ENCODE measurements around the gene NAP1L4.

Gene NAP1L4

DNA sequence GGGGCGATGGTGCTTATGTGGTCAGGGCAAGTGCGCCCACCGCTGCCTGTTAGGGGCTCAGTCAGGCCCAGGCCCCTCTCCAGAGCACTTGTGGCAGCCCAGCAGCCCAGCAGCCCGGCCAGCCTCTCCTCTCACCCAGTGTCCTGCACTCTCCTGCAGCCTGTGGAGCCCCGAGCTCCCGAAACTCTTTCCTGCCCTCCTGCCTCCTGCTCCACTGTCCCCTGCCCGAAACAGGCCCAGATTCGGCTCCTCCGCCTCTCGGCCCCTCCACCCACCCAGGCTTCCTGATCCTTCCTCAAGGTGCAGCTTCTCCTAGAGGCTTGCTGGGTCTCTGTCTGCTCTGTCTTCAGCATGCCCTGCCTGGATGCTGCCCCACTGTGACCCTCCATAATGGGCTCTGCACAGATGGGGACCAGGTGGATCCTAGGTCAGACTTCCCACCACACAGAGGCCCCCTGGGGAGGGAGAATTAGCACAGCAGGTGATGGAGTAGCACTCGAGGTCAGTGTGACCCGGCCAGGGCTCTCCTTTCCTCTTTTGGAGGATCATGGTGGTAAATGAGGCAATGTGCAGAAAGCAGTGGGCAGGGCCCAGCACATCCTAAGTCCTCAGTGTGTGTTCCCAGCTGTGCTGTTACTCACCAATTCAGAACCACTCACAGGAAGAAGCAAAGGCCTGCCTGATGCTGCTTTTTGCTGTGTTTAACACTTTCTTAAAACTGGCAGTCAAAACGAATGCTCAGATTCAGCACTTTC is 18.6 kb upstream of the NAP1L4 start:
- no peak for DNase-seq

- DNase-seq: no peak
These were observed 17.9 kb upstream of the NAP1L4 start for GRCh38 chr11:3010004-3010403.

DNA sequence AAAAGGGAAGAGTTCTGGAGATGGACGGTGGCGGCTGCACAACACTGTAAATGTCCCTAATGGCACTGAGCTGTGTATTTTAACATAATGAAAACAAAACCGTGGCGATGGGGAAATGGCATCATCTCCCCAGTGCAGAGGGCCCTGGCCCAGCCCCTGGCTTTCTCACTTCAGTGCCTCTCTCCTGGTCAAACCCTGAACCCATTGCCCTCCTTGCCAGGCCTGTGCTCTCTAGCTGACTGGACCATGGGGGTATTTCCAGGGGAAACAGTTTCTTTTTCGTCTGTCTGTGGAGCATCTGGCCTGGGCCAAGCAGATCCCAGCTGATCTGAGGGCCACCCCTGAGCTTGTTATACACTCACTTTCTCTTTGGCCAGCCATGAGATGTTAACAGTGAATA is 17.4 kb upstream of the NAP1L4 start:
- no peak for DNase-seq

DNA sequence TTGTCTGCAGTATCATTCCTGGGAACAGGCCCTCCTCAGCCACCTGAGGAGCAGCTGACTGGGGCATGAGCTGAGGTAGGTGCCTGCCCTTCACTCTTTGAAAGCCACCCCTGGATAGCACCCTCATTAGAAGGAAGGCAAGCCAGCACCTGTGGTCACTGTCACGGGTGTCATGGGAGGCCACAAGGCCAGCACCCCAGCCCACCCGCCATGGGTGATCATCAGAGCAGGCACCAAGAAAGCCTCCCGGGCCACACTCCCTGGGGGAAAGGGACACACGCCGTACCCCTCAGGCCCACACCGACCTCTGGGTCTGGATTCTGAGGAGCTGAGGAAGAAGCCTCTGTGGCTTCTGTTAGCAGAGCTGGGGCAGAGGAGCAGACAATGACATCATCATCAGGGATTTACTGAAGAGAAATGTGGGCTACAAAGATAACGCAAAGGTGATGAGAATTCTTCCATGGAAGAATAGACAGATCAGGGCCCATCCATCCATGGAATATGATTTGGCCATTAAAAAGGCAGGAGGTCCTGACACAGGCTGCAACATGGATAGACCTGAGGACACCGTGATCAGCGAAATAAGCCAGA is 16.7 kb upstream of the NAP1L4 start:
- no peak for DNase-seq

DNA sequence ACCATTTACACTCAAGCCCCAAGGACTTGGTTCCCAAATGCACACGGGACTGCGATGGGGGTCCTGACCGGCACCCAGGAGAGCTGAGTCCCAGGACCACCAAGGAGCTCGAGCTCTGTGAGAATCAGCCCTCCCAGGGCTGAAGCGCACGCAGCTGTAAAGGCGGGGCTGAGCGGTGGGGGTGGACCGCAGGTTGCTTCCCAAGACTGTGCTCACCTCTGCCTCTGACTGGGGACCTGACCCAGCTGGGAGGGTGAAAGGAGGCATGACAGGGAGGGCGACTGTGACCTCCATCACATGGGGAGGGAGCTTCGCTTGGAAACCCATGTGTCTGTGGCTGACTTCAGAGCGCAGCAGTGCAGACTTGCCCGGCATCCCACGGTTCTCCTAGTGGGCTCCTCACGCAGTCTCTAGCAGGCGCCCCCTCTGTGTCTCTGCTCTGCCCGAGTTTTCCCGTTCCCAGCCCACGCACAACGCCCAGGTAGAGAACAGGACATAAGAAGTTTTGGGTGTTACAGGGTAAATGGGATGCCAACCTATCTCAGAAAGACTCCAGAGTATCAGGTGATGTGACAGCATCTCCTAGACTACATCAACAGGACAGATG is 15.4 kb upstream of the NAP1L4 start:
- no peak for DNase-seq

- no peak for DNase-seq
These were observed 14.6 kb upstream of the NAP1L4 start for GRCh38 chr11:3006505-3007260.

- DNase-seq: no peak
These were observed 12.4 kb upstream of the NAP1L4 start for GRCh38 chr11:3004481-3004880.

GRCh38 chr11:3003396-3004231 is 11.5 kb upstream of the NAP1L4 start:
- no peak for DNase-seq

DNA sequence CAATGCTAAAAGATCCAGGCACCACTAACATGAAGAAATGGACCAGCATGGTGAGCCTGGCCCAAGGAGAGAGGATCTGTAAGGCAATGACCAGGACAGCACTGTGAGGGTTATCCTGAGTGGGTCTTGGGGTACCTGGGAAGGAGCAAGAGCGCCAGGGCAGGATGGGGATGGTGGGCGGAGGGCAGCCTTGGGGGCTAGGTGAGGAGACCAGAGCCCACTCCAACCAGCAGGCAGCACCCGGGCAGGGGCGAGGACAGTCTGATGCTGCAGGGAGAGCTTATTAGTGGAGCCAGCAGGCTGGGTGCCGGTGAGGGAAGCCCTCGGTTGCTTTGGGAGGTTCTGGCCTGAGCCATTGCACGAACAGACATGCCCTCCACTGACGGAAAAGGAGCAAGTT is 10.7 kb upstream of the NAP1L4 start:
- DNase-seq: no peak

- DNase-seq: no peak
These were observed 10.3 kb upstream of the NAP1L4 start for GRCh38 chr11:3002351-3002861.

DNA sequence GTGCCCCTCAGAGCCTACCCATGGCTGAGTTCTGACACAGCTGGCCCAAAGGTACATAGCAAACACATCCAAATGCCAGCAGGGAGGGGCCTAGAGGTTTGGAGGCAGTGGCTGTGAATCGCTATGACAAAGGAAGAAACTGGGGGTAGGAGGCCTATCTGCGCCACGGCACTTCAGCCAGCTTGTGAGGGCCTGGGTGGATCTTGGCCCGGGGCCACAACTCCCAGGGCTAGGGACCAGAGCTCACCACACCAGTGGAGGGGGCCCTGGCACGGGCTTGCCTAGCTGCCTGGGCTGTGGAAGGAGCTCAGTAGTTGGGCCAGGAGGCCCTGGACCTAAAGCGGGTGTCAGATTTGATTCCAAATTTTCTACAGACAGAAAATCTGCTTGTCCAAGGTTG is 9.4 kb upstream of the NAP1L4 start:
- DNase-seq: no peak

- DNase-seq: no peak
These were observed 8.2 kb upstream of the NAP1L4 start for GRCh38 chr11:3000032-3000961.

DNA sequence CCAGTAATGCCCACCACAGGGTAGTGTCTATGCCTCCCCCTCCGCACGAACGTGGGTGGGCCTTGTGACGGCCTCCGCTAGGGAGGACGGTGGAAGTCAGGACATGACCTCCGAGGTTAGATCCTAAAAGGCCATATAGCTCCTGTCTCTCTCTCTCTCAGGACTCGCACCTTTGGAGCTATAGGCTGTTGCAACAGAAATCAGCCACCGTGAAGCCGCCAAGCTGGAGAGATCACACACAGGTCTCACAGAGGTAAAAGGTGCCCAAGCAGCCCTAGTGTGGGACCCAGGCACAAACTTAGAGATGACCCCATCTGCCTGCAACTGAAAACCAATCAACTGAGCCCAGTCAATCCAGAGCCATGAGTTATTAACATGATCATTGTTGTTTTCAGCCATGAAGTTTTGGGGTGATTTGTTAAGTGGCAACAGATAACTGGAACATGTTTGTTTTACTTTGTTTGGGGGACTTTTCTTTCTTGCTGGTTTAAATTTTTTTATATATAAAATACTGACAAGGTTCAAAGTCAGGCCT is 7.4 kb upstream of the NAP1L4 start:
- DNase-seq: no peak

GRCh38 chr11:2998073-2998850 is 6.1 kb upstream of the NAP1L4 start:
- DNase-seq: no peak

DNA sequence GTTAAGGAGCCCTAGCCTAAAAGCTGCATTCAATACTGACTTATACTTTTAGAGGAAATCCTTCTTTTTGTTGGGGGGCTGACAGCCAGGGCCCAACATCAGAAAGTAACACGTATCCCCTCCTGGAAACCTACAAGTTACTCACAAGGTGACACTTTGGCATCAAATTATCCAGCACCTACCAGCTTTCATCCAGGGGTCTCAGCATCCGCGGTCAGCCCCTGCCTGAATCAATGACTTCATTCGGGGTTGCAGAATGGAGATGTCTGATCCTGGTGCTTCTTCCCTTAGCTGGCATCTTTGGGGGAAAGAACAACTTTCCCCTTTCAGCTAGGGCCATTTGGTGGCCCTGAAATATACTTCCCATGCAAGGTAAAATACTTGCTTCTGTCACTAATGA is 5.3 kb upstream of the NAP1L4 start:
- DNase-seq: no peak

GRCh38 chr11:2996976-2997375 is 4.8 kb upstream of the NAP1L4 start:
- no peak for DNase-seq

DNA sequence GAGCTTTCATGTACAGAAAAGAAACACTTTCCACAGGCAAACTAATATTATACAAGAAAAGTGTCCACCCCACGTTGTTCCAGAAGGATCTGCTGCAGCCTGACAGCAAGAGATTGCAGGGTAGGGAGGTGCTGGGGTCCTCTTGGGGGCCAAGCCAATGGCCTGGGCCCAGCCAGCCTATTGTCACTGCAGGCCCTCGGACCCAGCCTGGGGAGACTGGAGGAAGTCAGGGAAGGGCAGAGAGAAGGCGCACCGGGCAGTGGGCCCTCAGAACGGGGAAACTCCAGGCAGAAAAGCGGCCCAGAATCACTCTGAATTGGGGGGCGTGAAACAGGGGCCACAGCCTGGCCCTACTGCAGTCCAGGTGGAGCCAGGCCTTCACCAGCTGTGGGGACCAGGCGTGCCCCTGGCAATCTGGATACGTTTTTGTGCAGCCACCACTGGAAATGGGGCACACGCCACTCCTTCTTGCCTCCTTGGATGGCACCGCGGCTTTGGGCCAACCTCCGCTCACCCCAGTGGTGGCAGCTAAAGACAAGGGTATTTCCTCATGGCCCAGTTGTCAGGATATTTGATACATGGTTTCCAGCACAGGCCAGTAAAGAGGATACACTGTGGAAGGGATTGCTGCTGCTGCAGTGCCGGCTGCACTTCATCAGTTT is 3.9 kb upstream of the NAP1L4 start:
- no peak for DNase-seq

DNA sequence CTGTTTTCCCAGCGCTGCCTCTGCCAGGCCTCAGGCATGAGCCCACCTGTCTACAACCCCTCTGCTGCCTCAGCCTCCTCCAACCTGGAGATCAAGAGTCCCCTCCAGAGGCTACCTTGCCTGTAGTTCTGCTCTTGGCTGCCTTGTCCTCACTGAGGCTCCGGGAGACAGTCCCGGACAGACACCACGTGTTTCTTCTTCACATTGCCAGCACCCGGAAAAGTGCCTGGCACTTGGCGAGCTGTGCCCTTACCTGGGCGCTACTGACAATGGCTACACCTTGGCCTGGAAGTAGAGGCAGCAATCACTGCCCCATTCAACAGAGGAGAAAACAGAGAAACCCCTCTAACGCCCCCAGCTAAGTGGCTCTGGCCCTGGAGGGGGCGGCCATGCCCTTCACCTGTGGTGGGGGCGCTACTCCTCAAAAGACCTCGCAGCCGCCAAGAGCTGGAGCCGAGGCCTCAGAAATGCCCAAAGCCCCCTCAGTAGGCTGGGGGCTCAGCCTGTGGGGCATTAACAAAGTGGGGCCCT is 3.0 kb upstream of the NAP1L4 start:
- no peak for DNase-seq

- DNase-seq: no peak
These were observed 2.2 kb upstream of the NAP1L4 start for GRCh38 chr11:2994336-2994730.

DNA sequence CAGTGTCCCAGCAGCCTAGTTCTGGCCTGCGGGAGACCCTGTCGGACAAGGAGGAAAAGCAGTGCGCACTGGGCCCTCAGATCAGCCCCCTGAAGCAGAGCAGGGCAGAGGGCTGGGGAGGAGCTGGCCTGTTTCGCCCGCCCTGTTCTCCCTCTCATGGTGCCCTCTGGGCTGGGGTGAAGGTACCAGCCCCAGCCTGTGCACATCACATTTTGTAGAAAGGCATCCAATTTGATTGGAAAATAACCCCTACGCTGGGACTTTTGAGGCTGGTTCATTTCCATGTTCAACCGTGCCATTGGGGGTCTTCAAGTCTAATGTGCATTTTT is 832 bp upstream of the NAP1L4 start:
- DNase-seq: no peak
